ENCODE results near the gene NOS2. TPM values are rescaled to one million over a fixed set of nuclear protein-coding genes. Genes with fewer than 3 reads are reported as not detected.
"Not testable (repeated sequence)": the region's sequence is repeated elsewhere in the genome, so short reads cannot be mapped to it uniquely, and the experiment has no call there.

NOS2 gene
- total RNA-seq, 4 donors from 2014 or later = 6.7 to 16.5 (median 7.7) TPM

DNA sequence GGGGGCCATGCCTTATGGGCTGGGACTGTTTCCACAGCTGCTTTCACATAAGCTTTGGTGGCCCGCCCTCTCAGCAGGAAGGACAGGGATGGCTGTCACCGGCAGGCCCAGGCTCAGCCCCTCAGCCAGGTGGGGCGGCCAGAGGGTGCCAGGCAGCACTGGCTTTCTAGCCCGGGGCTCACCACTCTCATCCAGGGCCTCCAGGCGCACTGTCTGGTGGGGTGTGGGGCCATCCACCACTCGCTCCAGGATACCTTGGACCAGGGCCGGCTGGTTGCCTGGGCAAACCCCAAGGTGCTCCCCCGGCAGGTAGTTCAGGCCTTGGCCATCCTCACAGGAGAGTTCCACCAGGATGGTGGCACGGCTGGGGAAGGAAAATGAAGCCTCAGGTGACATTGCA is 35.0 kb downstream of the NOS2 start:
- no peak for TF ChIP-seq POLR2A (IDR thresholded peaks at IDR 0.05)
- TF ChIP-seq, protein P1, sequence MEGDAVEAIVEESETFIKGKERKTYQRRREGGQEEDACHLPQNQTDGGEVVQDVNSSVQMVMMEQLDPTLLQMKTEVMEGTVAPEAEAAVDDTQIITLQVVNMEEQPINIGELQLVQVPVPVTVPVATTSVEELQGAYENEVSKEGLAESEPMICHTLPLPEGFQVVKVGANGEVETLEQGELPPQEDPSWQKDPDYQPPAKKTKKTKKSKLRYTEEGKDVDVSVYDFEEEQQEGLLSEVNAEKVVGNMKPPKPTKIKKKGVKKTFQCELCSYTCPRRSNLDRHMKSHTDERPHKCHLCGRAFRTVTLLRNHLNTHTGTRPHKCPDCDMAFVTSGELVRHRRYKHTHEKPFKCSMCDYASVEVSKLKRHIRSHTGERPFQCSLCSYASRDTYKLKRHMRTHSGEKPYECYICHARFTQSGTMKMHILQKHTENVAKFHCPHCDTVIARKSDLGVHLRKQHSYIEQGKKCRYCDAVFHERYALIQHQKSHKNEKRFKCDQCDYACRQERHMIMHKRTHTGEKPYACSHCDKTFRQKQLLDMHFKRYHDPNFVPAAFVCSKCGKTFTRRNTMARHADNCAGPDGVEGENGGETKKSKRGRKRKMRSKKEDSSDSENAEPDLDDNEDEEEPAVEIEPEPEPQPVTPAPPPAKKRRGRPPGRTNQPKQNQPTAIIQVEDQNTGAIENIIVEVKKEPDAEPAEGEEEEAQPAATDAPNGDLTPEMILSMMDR (IDR thresholded peaks at IDR 0.05) = no peak
- H3K9me3 ChIP-seq = no peaks in the 10 kb centered on the region
- no peaks in the 10 kb centered on the region for H3K27me3 ChIP-seq
- no peak for DNase-seq
- H3K27ac ChIP-seq = no peak overlapping the region
- H3K36me3 ChIP-seq = no peaks in the 10 kb centered on the region
- no peaks in the 10 kb centered on the region for H3K4me1 ChIP-seq
- H3K4me3 ChIP-seq = no peak overlapping the region

GRCh38 chr17:27764589-27764988 is 35.7 kb downstream of the NOS2 start:
- TF ChIP-seq POLR2A (IDR thresholded peaks at IDR 0.05) = no peak
- TF ChIP-seq, protein P1 (IDR thresholded peaks at IDR 0.05) = no peak
- H3K9me3 ChIP-seq = no peaks in the 10 kb centered on the region
- H3K4me1 ChIP-seq = no peaks in the 10 kb centered on the region
- DNase-seq = no peak
- no peaks in the 10 kb centered on the region for H3K36me3 ChIP-seq
- no peak overlapping the region for H3K27ac ChIP-seq
- no peaks in the 10 kb centered on the region for H3K27me3 ChIP-seq
- H3K4me3 ChIP-seq = no peak overlapping the region

GRCh38 chr17:27762527-27763305 is 37.6 kb downstream of the NOS2 start:
- Histone ChIP-seq H3K27ac (no peak overlapping the region), H3K4me1 (no peaks in the 10 kb centered on the region)

DNA sequence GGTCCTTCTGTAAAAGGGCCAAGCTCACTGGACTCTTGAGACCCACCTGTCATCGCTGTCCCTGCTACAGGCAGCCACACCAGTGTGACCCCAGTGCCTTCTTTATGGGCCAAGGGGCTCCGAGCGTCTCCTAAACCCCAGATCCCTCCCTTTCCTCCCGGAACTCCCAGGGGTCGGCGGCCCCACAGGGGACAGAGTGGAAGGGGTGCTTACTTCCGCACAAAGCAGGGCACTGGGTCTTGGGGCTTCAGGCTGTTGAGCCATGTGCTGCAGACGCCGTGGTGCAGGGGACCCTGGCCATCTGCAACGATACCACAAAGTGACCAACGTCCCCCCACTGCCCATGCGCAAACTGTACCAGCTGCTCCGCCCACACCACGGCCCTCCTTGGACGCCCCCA is 39.4 kb downstream of the NOS2 start:
- not testable (repeated sequence) for H3K4me3 ChIP-seq, H3K27me3 ChIP-seq, H3K27ac ChIP-seq, H3K4me1 ChIP-seq, H3K9me3 ChIP-seq, H3K36me3 ChIP-seq, DNase-seq

More at GRCh38 chr17:27762527-27763305, 37.6 kb downstream of the NOS2 start:
- no peak for DNase-seq
- no peaks in the 10 kb centered on the region for H3K36me3 ChIP-seq
- H3K9me3 ChIP-seq = no peaks in the 10 kb centered on the region
- TF ChIP-seq POLR2A (IDR thresholded peaks at IDR 0.05) = no peak
- TF ChIP-seq, protein P1 (IDR thresholded peaks at IDR 0.05) = no peak
- H3K27me3 ChIP-seq = no peaks in the 10 kb centered on the region
- no peak overlapping the region for H3K4me3 ChIP-seq

GRCh38 chr17:27760069-27760885 is 40.1 kb downstream of the NOS2 start:
- Histone ChIP-seq H3K4me1 (no peaks in the 10 kb centered on the region), H3K9me3 (no peaks in the 10 kb centered on the region), H3K4me3 (no peak overlapping the region), H3K36me3 (no peaks in the 10 kb centered on the region), H3K27me3 (no peaks in the 10 kb centered on the region), H3K27ac (no peak overlapping the region)
- peak; percentile 56 to 88 (median 81) for DNase-seq
- TF ChIP-seq POLR2A (IDR thresholded peaks at IDR 0.05) = no peak
- TF ChIP-seq, protein P1 (IDR thresholded peaks at IDR 0.05) = peak; percentile 76 to 92 (median 82)

GRCh38 chr17:27759528-27759927 is 40.8 kb downstream of the NOS2 start:
- Histone ChIP-seq H3K27me3 (no peaks in the 10 kb centered on the region), H3K27ac (no peak overlapping the region), H3K36me3 (no peaks in the 10 kb centered on the region), H3K9me3 (no peaks in the 10 kb centered on the region), H3K4me3 (no peak overlapping the region), H3K4me1 (no peaks in the 10 kb centered on the region)
- DNase-seq = no peak
- TF ChIP-seq POLR2A (IDR thresholded peaks at IDR 0.05) = no peak
- TF ChIP-seq, protein P1 (IDR thresholded peaks at IDR 0.05) = no peak
